Measurements from ENCODE around the gene FKBP6.

Gene FKBP6

DNA sequence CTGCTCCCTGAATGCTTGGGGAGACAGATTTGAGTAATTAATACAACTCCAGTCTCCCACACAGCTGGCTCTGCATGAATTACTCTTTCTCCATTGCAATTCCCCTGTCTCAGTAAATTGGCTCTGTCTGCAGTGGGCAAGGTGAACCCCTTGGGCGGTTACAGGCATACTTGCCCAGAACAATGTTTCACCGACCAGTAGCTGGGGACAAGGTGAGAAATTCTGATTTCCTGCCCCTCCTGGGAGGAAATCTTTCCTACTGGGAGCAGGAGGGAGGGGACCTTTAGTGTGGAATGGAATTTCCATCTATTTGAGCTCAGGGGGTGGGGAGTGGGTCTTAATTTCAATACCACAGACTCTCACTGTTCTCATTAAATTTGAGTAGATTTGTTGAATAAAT lies 63.4 kb downstream of the FKBP6 start:
- H3K27me3 ChIP-seq (replicated peaks; ENCODE audit: insufficient read depth, low read length), result no peaks in the 10 kb centered on the region
- H3K9me3 ChIP-seq (replicated peaks; ENCODE audit: insufficient read depth, low read length), result no peaks in the 10 kb centered on the region
- H2AFZ ChIP-seq (ENCODE audit: low read length), result no peak overlapping the region
- no peaks in the 10 kb centered on the region for H3K9me2 ChIP-seq (replicated peaks; ENCODE audit: insufficient read depth, low read length)
- H4K20me1 ChIP-seq (ENCODE audit: insufficient read depth, low read length), result no peaks in the 10 kb centered on the region
- no peaks in the 10 kb centered on the region for H3K79me2 ChIP-seq (ENCODE audit: low read length)
- no peaks in the 10 kb centered on the region for H3K36me3 ChIP-seq (replicated peaks; ENCODE audit: insufficient read depth, low read length)
- H3K4me2 ChIP-seq (ENCODE audit: low read depth, low read length), result no peak overlapping the region
- H3K9ac ChIP-seq (ENCODE audit: low read length), result no peak overlapping the region
- H3K4me3 ChIP-seq (ENCODE audit: low read length), result no peak overlapping the region
- H3F3A ChIP-seq (ENCODE audit: insufficient read depth, low read length), result no peaks in the 10 kb centered on the region
- no peak for DNase-seq
- TF ChIP-seq EZH2 (optimal IDR thresholded peaks at IDR 0.05; ENCODE audit: low read depth, low read length) (no peak), EZH2phosphoT487 (IDR thresholded peaks at IDR 0.05; ENCODE audit: low read length) (no peak)
- TF ChIP-seq, protein P1, sequence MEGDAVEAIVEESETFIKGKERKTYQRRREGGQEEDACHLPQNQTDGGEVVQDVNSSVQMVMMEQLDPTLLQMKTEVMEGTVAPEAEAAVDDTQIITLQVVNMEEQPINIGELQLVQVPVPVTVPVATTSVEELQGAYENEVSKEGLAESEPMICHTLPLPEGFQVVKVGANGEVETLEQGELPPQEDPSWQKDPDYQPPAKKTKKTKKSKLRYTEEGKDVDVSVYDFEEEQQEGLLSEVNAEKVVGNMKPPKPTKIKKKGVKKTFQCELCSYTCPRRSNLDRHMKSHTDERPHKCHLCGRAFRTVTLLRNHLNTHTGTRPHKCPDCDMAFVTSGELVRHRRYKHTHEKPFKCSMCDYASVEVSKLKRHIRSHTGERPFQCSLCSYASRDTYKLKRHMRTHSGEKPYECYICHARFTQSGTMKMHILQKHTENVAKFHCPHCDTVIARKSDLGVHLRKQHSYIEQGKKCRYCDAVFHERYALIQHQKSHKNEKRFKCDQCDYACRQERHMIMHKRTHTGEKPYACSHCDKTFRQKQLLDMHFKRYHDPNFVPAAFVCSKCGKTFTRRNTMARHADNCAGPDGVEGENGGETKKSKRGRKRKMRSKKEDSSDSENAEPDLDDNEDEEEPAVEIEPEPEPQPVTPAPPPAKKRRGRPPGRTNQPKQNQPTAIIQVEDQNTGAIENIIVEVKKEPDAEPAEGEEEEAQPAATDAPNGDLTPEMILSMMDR (IDR thresholded peaks at IDR 0.05; ENCODE audit: low read length), result no peak
- no peaks in the 10 kb centered on the region for H3K4me1 ChIP-seq (ENCODE audit: low read length)
- no peak overlapping the region for H3K27ac ChIP-seq (ENCODE audit: low read length)

DNA sequence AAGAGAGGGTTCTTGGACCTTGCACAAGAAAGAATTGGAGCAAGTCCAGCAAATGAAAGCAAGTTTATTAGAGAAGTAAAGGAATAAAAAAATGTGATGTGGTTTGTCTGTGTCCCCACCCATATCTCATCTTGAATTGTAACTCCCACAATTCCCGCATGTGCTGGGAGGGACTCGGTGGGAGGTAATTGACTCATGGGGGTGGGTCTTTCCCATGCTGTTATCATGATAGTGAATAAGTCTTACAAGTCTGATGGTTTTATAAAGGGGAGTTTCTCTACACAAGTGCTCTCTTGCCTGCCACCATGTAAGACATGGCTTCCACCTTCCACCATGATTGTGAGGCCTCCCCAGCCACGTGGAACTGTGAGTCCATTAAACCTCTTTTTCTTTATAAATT lies 66.5 kb downstream of the FKBP6 start:
- no peak for TF ChIP-seq EZH2 (optimal IDR thresholded peaks at IDR 0.05; ENCODE audit: low read depth, low read length)
- TF ChIP-seq EZH2phosphoT487 (IDR thresholded peaks at IDR 0.05; ENCODE audit: low read length), result no peak
- TF ChIP-seq, protein P1 (IDR thresholded peaks at IDR 0.05; ENCODE audit: low read length), result no peak
- Histone ChIP-seq H3K9ac (ENCODE audit: low read length) (no peak overlapping the region), H3K9me3 (replicated peaks; ENCODE audit: insufficient read depth, low read length) (no peaks in the 10 kb centered on the region), H3K9me2 (replicated peaks; ENCODE audit: insufficient read depth, low read length) (no peaks in the 10 kb centered on the region), H4K20me1 (ENCODE audit: insufficient read depth, low read length) (no peaks in the 10 kb centered on the region), H3K4me1 (ENCODE audit: low read length) (no peaks in the 10 kb centered on the region), H3K27ac (ENCODE audit: low read length) (no peak overlapping the region), H3K4me2 (ENCODE audit: low read depth, low read length) (no peak overlapping the region), H3K27me3 (replicated peaks; ENCODE audit: insufficient read depth, low read length) (no peaks in the 10 kb centered on the region), H3K4me3 (ENCODE audit: low read length) (no peak overlapping the region), H2AFZ (ENCODE audit: low read length) (no peak overlapping the region), H3K36me3 (replicated peaks; ENCODE audit: insufficient read depth, low read length) (no peaks in the 10 kb centered on the region), H3F3A (ENCODE audit: insufficient read depth, low read length) (no peaks in the 10 kb centered on the region), H3K79me2 (ENCODE audit: low read length) (no peaks in the 10 kb centered on the region)
- DNase-seq, result no peak

DNA sequence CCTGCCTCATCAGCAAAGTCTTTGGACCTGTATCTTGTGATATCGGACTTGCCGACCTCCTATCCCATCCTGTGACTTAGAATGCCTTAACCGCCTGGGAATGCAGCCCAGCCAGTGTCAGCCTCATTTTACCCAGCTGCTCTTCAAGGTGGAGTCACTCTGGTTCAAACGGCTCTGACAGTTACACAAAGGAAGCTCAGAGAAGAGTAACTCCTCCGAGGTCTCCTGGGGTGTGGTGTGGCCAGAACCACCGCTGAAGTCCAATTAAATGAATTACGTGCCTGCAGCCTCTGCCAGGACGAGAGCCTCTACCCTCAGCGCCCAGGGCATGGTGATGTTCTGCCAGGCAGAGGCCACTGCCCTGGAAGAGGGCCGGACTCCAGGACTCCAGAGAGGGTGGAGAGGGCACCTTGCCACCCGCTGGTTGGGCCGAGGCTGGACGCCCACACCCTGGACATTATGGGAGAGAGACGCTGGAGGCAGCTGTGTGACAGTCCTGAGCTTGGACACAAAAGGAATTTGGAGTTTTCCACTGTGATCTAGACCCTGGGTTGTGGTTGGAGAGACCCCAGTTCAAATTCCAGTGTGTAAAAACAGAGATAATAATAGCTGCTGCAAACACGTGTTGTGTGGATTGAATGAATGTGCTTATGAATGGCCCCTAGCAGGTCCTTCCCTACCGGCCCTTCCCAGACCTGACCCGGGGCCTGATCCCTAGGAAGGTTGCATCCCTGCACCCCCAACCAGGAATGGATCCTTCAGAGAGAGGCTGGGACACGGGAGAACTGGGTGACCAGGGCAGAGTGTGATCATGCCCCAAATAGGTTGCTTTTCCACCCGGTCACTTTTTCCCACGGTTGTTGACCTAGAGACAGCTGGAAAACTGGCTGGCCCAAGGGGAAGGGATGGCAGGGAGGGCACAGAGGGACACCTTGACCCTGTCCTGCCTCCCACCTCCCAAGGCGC lies 67.9 kb downstream of the FKBP6 start:
- Histone ChIP-seq H3K4me1 (ENCODE audit: low read length) (no peaks in the 10 kb centered on the region), H3K4me3 (ENCODE audit: low read length) (no peak overlapping the region), H3K9me2 (replicated peaks; ENCODE audit: insufficient read depth, low read length) (no peaks in the 10 kb centered on the region), H3K9me3 (replicated peaks; ENCODE audit: insufficient read depth, low read length) (no peaks in the 10 kb centered on the region), H3F3A (ENCODE audit: insufficient read depth, low read length) (no peaks in the 10 kb centered on the region), H3K27me3 (replicated peaks; ENCODE audit: insufficient read depth, low read length) (no peaks in the 10 kb centered on the region), H3K36me3 (replicated peaks; ENCODE audit: insufficient read depth, low read length) (no peaks in the 10 kb centered on the region), H3K4me2 (ENCODE audit: low read depth, low read length) (no peak overlapping the region), H3K27ac (ENCODE audit: low read length) (no peak overlapping the region), H2AFZ (ENCODE audit: low read length) (no peak overlapping the region), H3K79me2 (ENCODE audit: low read length) (no peaks in the 10 kb centered on the region), H3K9ac (ENCODE audit: low read length) (no peak overlapping the region), H4K20me1 (ENCODE audit: insufficient read depth, low read length) (no peaks in the 10 kb centered on the region)
- TF ChIP-seq EZH2 (optimal IDR thresholded peaks at IDR 0.05; ENCODE audit: low read depth, low read length), result no peak
- no peak for DNase-seq
